Measurements from ENCODE around the gene TNS2.
A peak's percentile ranks its signal among the peaks of the same experiment; 100 is the strongest.
"Not testable (repeated sequence)": the region's sequence is repeated elsewhere in the genome, so short reads cannot be mapped to it uniquely, and the experiment has no call there.

TNS2 gene

DNA sequence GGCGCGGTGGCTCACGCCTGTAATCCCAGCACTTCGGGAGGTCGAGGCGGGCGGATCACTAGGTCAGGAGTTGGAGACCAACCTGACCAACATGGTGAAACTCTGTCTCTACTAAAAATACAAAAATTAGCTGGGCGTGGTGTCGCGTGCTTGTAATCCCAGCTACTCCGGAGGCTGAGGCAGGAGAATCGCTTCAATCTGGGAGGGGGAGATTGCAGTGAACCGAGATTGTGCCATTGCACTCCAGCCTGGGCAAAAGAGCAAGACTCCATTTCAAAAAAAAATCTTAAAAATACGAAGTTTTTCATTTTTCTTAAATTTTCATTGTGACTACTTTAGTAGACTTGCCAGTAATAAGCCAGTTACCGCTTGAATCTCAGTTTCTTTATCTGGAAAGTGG is 41.1 kb upstream of the TNS2 start:
- H3K27ac ChIP-seq (ENCODE audit: extremely low read depth, low read depth, low read length); H3K9me3 ChIP-seq (ENCODE audit: control insufficient read depth, insufficient read depth, low read depth, low read length); H3K4me3 ChIP-seq (ENCODE audit: low read depth, low read length); CTCF ChIA-PET; H3K4me1 ChIP-seq (ENCODE audit: control insufficient read depth, insufficient read depth, low read length); POLR2A ChIA-PET: not testable (repeated sequence)
- peaks cover 22 to 30% of the 10 kb centered on the region in 2 experiments; a peak in 2 of 3 replicates for H3K36me3 ChIP-seq (ENCODE audit: control insufficient read depth in 2 of 2, insufficient read depth in 1 of 2, low read length in 2 of 2)
- TF ChIP-seq ZNF121 (tag by site-specific recombination; IDR thresholded peaks at IDR 0.05) (peak; percentile 51; the same call in 1 of the 2 replicates), KLF1 (tag by site-specific recombination; IDR thresholded peaks at IDR 0.05) (peak; percentile 24; the same call in 1 of the 2 replicates), ZNF394 (tag by site-specific recombination; IDR thresholded peaks at IDR 0.05; ENCODE audit: borderline replicate concordance) (peak; percentile 84; the same call in 1 of the 2 replicates)

DNA sequence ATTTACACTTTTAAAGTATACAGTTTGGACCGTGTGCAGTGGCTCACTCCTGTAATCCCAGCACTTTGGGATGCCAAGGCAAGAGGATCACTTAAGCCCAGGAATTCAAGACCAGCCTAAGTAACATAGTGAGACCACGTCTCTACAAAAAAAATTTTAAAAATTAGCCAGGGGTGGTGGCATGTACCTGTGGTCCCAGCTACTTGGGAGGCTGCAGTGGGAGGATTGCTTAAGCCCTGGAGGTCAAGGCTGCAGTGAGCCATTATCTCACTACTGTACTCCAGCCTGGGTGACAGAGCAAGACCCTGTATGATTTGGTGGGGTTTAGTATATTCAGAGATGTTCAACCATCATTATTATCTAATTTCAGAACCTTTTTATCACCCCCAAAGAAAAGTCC is 38.9 kb upstream of the TNS2 start:
- Histone ChIP-seq H3K4me1 (ENCODE audit: control insufficient read depth, insufficient read depth, low read length) (peaks cover 3% of the 10 kb centered on the region), H3K36me3 (ENCODE audit: control insufficient read depth in 2 of 2, insufficient read depth in 1 of 2, low read length in 2 of 2) (peaks cover 22 to 39% of the 10 kb centered on the region in 2 experiments; a peak in 2 of 3 replicates), H3K27ac (ENCODE audit: extremely low read depth, low read depth, low read length) (no peak overlapping the region), H3K9me3 (ENCODE audit: control insufficient read depth, insufficient read depth, low read depth, low read length) (no peaks in the 10 kb centered on the region), H3K4me3 (ENCODE audit: low read depth, low read length) (no peak overlapping the region)
- POLR2A ChIA-PET = interaction anchor here (1.6 kb wide), 1 partner anchor 36 kb away, joined by 4 read pairs; no protein-coding TSS in a partner anchor
- CTCF ChIA-PET = interaction anchor here (0.6 to 1.7 kb wide), 6 partner anchors 16 to 867 kb away, joined by 3 to 8 read pairs (median 3); no protein-coding TSS in a partner anchor
- TF ChIP-seq, protein P1, sequence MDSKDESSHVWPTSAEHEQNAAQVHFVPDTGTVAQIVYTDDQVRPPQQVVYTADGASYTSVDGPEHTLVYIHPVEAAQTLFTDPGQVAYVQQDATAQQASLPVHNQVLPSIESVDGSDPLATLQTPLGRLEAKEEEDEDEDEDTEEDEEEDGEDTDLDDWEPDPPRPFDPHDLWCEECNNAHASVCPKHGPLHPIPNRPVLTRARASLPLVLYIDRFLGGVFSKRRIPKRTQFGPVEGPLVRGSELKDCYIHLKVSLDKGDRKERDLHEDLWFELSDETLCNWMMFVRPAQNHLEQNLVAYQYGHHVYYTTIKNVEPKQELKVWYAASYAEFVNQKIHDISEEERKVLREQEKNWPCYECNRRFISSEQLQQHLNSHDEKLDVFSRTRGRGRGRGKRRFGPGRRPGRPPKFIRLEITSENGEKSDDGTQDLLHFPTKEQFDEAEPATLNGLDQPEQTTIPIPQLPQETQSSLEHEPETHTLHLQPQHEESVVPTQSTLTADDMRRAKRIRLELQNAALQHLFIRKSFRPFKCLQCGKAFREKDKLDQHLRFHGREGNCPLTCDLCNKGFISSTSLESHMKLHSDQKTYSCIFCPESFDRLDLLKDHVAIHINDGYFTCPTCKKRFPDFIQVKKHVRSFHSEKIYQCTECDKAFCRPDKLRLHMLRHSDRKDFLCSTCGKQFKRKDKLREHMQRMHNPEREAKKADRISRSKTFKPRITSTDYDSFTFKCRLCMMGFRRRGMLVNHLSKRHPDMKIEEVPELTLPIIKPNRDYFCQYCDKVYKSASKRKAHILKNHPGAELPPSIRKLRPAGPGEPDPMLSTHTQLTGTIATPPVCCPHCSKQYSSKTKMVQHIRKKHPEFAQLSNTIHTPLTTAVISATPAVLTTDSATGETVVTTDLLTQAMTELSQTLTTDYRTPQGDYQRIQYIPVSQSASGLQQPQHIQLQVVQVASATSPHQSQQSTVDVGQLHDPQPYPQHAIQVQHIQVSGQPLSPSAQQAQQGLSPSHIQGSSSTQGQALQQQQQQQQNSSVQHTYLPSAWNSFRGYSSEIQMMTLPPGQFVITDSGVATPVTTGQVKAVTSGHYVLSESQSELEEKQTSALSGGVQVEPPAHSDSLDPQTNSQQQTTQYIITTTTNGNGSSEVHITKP (tag by site-specific recombination; IDR thresholded peaks at IDR 0.05) = no peak
- TF ChIP-seq ZNF596 (tag by site-specific recombination; IDR thresholded peaks at IDR 0.05) = no peak
- TF ChIP-seq GLIS1 (tag by site-specific recombination; IDR thresholded peaks at IDR 0.05) = peak; percentile 19; the same call in 1 of the 2 replicates

DNA sequence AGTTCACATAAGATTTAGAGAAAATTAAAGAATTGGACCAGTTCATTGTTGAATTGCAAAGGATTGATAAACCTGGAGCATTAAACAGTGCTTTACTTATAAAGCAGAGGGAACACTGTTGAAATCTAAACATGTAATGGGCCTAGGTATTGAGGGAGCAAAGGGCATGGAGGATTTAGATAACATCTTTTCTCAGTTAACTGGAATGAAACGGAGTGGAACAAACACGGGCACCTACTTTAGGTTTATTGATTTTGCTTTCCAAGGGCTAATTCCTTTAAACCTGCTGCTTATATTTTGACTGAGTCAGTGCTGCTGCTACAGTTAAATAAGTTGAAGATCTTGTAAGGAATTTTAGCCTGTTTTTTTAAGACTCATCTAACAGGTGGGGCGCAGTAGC is 38.0 kb upstream of the TNS2 start:
- Histone ChIP-seq H3K27ac (ENCODE audit: extremely low read depth, low read depth, low read length) (peak overlapping the region; percentile 4; the same call in 1 of the 2 replicates), H3K4me1 (ENCODE audit: control insufficient read depth, insufficient read depth, low read length) (peaks cover 3% of the 10 kb centered on the region), H3K9me3 (ENCODE audit: control insufficient read depth, insufficient read depth, low read depth, low read length) (no peaks in the 10 kb centered on the region), H3K36me3 (ENCODE audit: control insufficient read depth in 2 of 2, insufficient read depth in 1 of 2, low read length in 2 of 2) (peaks cover 30 to 48% of the 10 kb centered on the region in 2 experiments), H3K4me3 (ENCODE audit: low read depth, low read length) (no peak overlapping the region)
- CTCF ChIA-PET = interaction anchor here (0.6 kb wide), 1 partner anchor 126 kb away, joined by 3 read pairs; no protein-coding TSS in a partner anchor
- POLR2A ChIA-PET = interaction anchor here (1.6 kb wide), 1 partner anchor 35 kb away, joined by 4 read pairs; no protein-coding TSS in a partner anchor
- peak; percentile 25; the same call in 1 of the 2 replicates for TF ChIP-seq SCRT1 (tag by site-specific recombination; IDR thresholded peaks at IDR 0.05; ENCODE audit: borderline replicate concordance)
- TF ChIP-seq ZNF544 (tag by site-specific recombination; IDR thresholded peaks at IDR 0.05) = no peak
- TF ChIP-seq, protein P2, sequence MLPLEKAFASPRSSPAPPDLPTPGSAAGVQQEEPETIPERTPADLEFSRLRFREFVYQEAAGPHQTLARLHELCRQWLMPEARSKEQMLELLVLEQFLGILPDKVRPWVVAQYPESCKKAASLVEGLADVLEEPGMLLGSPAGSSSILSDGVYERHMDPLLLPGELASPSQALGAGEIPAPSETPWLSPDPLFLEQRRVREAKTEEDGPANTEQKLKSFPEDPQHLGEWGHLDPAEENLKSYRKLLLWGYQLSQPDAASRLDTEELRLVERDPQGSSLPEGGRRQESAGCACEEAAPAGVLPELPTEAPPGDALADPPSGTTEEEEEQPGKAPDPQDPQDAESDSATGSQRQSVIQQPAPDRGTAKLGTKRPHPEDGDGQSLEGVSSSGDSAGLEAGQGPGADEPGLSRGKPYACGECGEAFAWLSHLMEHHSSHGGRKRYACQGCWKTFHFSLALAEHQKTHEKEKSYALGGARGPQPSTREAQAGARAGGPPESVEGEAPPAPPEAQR (tag by site-specific recombination; IDR thresholded peaks at IDR 0.05) = no peak
- TF ChIP-seq ZBTB8A (tag by site-specific recombination; IDR thresholded peaks at IDR 0.05) = 0 out of 2 replicates have a peak, but pooled peaks have one; percentile 11
- TF ChIP-seq ZNF785 (tag by site-specific recombination; IDR thresholded peaks at IDR 0.05) = no peak
- TF ChIP-seq KLF9 (tag by site-specific recombination; IDR thresholded peaks at IDR 0.05; ENCODE audit: low read depth) = no peak
- 0 out of 2 replicates have a peak, but pooled peaks have one; percentile 14 for TF ChIP-seq ZXDB (tag by site-specific recombination; IDR thresholded peaks at IDR 0.05)
- TF ChIP-seq, protein P3, sequence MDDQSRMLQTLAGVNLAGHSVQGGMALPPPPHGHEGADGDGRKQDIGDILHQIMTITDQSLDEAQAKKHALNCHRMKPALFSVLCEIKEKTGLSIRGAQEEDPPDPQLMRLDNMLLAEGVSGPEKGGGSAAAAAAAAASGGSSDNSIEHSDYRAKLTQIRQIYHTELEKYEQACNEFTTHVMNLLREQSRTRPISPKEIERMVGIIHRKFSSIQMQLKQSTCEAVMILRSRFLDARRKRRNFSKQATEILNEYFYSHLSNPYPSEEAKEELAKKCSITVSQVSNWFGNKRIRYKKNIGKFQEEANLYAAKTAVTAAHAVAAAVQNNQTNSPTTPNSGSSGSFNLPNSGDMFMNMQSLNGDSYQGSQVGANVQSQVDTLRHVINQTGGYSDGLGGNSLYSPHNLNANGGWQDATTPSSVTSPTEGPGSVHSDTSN (CRISPR knock-in tag; IDR thresholded peaks at IDR 0.05) = no peak
